Mucosa of stomach (tissue), 1 donor: ENCODE results near the gene PPP4R1.

Experiments used
- H3K27me3 ChIP-seq: one replicate; pipeline ENCODE4 v1.7.0; 2013; ENCODE audit warnings: mild to moderate bottlenecking, low read length; ENCODE audit not compliant: control insufficient read depth, insufficient read depth
- H3K36me3 ChIP-seq: one replicate; pipeline ENCODE4 v1.7.0; 2013; ENCODE audit warnings: low read length; ENCODE audit not compliant: control insufficient read depth, insufficient read depth
- H3K4me1 ChIP-seq: one replicate; pipeline ENCODE4 v1.7.0; 2013; ENCODE audit warnings: mild to moderate bottlenecking, low read length; ENCODE audit not compliant: control insufficient read depth, insufficient read depth
- H3K4me3 ChIP-seq: one replicate; pipeline ENCODE4 v1.7.0; 2013; ENCODE audit warnings: low read length
- H3K9ac ChIP-seq: one replicate; pipeline ENCODE4 v1.7.0; 2013; ENCODE audit warnings: mild to moderate bottlenecking, low read length, moderate library complexity
- H3K9me3 ChIP-seq: one replicate; pipeline ENCODE4 v1.7.0; 2013; ENCODE audit warnings: mild to moderate bottlenecking, low read length, moderate library complexity; ENCODE audit not compliant: control insufficient read depth
- donor health status: Pancreatic carcinoma.

PPP4R1 gene

GRCh38 chr18:9535430-9535991 is 78.8 kb downstream of the PPP4R1 start:
- Histone ChIP-seq H3K9ac (no peak overlapping the region), H3K27me3 (no peaks in the 10 kb centered on the region), H3K4me3 (no peak overlapping the region), H3K9me3 (no peaks in the 10 kb centered on the region), H3K4me1 (no peaks in the 10 kb centered on the region), H3K36me3 (no peaks in the 10 kb centered on the region)

GRCh38 chr18:9534844-9535243 is 79.5 kb downstream of the PPP4R1 start:
- no peak overlapping the region for H3K4me3 ChIP-seq
- H3K9ac ChIP-seq: no peak overlapping the region
- H3K4me1 ChIP-seq: no peaks in the 10 kb centered on the region
- H3K9me3 ChIP-seq: no peaks in the 10 kb centered on the region
- no peaks in the 10 kb centered on the region for H3K27me3 ChIP-seq
- no peaks in the 10 kb centered on the region for H3K36me3 ChIP-seq

DNA sequence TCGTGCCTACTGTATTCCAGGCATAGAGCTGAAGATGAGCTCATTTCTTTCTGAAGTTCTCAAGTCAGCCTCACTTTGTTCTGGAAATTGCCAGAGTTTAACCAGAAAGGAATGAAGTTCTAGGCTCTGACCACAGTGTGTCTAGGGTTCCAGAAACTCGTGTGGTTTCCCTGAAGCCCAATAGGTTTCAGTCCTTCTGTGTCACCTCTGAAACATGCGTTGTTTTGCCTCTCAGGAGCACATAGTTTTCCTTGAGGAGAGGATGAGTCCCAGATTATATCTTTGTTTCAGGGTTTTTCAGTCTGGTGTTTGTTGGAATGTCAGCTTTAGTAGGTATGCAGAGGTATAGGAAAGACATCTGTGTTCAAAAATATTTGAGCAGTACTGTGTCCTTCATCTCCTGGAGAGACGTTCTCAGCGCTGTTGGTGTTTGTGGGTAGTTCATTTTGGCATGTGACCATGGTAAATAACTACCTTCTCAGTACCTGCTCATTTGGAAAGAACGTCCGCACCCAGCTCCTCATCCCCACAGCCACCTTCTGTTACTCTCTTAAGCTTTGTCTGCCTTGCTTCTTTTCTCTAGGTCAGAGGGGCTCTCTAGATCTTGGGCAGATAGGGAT is 82.5 kb downstream of the PPP4R1 start:
- Histone ChIP-seq H3K9me3 (no peaks in the 10 kb centered on the region), H3K27me3 (no peaks in the 10 kb centered on the region), H3K4me3 (no peak overlapping the region), H3K9ac (no peak overlapping the region), H3K36me3 (no peaks in the 10 kb centered on the region), H3K4me1 (no peaks in the 10 kb centered on the region)

DNA sequence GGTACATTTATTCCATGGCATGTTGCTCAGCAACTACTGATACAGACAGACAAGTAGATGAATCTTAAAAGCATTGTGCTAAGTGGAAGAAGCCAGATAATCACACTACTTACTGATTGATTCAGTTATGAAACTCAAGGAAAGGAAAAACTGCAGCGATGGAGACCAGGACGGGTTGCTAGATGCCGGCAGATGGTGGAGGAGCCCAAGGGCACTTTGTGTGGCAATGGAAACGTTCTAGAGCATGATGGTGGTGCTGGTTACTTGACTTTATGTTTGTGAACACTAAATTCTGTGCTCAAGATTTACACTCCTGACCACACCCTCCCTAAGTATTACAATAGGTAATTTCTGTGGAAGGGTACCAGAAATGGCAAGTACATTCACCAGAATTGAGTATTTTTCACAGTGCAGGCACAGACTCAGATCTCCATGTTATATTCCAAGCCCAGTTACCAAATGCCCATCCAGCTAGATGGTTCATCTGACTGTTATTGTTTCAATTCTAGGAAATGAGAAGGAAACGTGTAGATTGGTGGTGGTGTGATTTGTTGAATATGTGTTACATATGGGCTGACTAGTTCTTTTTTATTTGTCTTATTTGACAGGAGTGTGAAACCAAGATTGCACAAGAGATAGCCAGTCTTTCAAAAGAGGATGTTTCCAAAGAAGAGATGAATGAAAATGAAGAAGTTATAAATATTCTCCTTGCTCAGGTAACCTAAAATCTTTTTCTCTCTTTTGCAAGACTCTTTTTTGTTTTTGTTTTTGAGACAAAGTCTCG is 83.9 kb downstream of the PPP4R1 start:
- Histone ChIP-seq H3K27me3 (no peaks in the 10 kb centered on the region), H3K4me3 (no peak overlapping the region), H3K36me3 (no peaks in the 10 kb centered on the region)

GRCh38 chr18:9526458-9526857 is 87.9 kb downstream of the PPP4R1 start:
- H3K4me1 ChIP-seq: peaks cover 5% of the 10 kb centered on the region
- H3K9me3 ChIP-seq: no peaks in the 10 kb centered on the region
- H3K9ac ChIP-seq: no peak overlapping the region
- no peak overlapping the region for H3K4me3 ChIP-seq
- H3K36me3 ChIP-seq: no peaks in the 10 kb centered on the region
- no peaks in the 10 kb centered on the region for H3K27me3 ChIP-seq

More for the DNA sequence above, 83.9 kb downstream of the PPP4R1 start:
- H3K9me3 ChIP-seq: no peaks in the 10 kb centered on the region
- H3K9ac ChIP-seq: no peak overlapping the region
- no peaks in the 10 kb centered on the region for H3K4me1 ChIP-seq

DNA sequence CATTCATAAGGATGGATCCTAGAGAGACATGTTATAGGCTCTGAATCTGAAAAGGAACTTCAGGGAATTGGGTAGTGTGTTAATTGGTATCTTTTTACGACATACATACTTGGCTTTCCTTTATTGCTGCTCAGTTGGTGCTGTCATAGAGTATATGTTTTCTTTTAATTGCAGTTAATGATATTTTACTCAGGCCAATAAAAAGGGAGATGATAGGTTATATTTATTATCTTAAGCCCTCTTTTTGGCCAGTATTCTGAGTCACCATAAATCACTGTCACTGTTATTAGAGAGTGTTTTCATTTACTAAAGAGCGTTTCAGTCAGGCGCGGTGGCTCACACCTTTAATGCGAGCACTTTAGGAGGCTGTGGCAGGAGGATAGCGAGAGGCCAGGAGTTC is 91.4 kb downstream of the PPP4R1 start:
- H3K9ac ChIP-seq: no peak overlapping the region
- H3K4me3 ChIP-seq: no peak overlapping the region
- H3K9me3 ChIP-seq: no peaks in the 10 kb centered on the region
- H3K27me3 ChIP-seq: no peaks in the 10 kb centered on the region
- peaks cover 5% of the 10 kb centered on the region for H3K4me1 ChIP-seq
- no peaks in the 10 kb centered on the region for H3K36me3 ChIP-seq

- Histone ChIP-seq H3K9me3 (no peaks in the 10 kb centered on the region), H3K9ac (no peak overlapping the region), H3K4me1 (peaks cover 5% of the 10 kb centered on the region), H3K36me3 (no peaks in the 10 kb centered on the region), H3K27me3 (no peaks in the 10 kb centered on the region), H3K4me3 (no peak overlapping the region)
These were observed 92.6 kb downstream of the PPP4R1 start for GRCh38 chr18:9521770-9522169.

DNA sequence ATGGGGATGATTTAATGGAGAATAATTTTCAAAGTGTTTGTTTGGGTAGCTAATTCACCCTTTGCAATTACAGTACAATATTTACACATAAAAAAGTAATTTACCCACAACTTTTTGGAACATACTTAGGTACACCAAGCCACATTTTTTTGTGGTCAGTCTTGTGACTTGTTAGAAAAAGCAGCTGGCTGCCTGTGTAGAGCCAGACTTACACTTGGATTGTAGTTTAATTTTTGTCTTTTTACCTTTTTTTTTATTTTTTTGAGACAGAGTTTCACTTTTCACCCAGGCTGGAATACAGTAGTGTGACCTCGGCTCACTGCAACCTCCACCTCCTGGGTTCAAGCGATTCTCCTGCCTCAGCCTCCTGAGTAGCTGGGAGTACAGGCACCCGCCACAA is 93.7 kb downstream of the PPP4R1 start:
- Histone ChIP-seq H3K4me1 (peaks cover 5% of the 10 kb centered on the region), H3K36me3 (no peaks in the 10 kb centered on the region)

DNA sequence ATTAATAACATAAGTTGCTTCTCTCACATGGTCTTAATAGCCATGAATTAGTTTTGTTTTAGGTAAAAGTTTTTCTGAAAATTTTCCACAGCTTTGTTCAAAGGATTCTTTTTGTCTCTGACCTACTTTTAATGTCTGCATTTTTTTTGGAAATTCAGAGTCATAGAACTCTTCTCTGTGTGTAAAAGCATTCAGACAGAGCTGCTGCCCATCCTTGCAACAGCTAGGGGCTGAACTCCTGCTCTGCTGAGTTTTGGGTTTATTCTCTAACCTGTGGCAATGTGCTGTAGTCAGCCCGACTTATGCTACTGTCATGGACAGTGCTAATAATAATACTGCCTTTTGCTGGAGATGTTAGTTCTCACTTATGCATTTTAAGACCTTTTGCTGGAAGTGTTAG is 95.0 kb downstream of the PPP4R1 start:
- no peaks in the 10 kb centered on the region for H3K36me3 ChIP-seq
- H3K9ac ChIP-seq: no peak overlapping the region
- no peaks in the 10 kb centered on the region for H3K27me3 ChIP-seq
- H3K4me1 ChIP-seq: peaks cover 5% of the 10 kb centered on the region
- H3K9me3 ChIP-seq: no peaks in the 10 kb centered on the region
- H3K4me3 ChIP-seq: no peak overlapping the region

More for the DNA sequence above, 93.7 kb downstream of the PPP4R1 start:
- Histone ChIP-seq H3K9ac (no peak overlapping the region), H3K4me3 (no peak overlapping the region), H3K9me3 (no peaks in the 10 kb centered on the region), H3K27me3 (no peaks in the 10 kb centered on the region)

- Histone ChIP-seq H3K36me3 (no peaks in the 10 kb centered on the region), H3K9me3 (no peaks in the 10 kb centered on the region), H3K4me1 (peaks cover 5% of the 10 kb centered on the region)
These were observed 96.5 kb downstream of the PPP4R1 start for GRCh38 chr18:9517869-9518268.

GRCh38 chr18:9516437-9517064 is 97.8 kb downstream of the PPP4R1 start:
- Histone ChIP-seq H3K4me1 (peaks cover 1% of the 10 kb centered on the region), H3K4me3 (no peak overlapping the region), H3K27me3 (no peaks in the 10 kb centered on the region), H3K36me3 (no peaks in the 10 kb centered on the region), H3K9me3 (no peaks in the 10 kb centered on the region), H3K9ac (no peak overlapping the region)

More at GRCh38 chr18:9517869-9518268, 96.5 kb downstream of the PPP4R1 start:
- H3K27me3 ChIP-seq: no peaks in the 10 kb centered on the region
- H3K4me3 ChIP-seq: no peak overlapping the region
- H3K9ac ChIP-seq: no peak overlapping the region

GRCh38 chr18:9513971-9514512 is 100.3 kb downstream of the PPP4R1 start:
- no peaks in the 10 kb centered on the region for H3K27me3 ChIP-seq
- no peak overlapping the region for H3K4me3 ChIP-seq
- H3K36me3 ChIP-seq: no peaks in the 10 kb centered on the region
- H3K9ac ChIP-seq: no peak overlapping the region
- H3K9me3 ChIP-seq: no peaks in the 10 kb centered on the region
- H3K4me1 ChIP-seq: no peaks in the 10 kb centered on the region
